ENCODE results near the gene ZNF606.

DNA sequence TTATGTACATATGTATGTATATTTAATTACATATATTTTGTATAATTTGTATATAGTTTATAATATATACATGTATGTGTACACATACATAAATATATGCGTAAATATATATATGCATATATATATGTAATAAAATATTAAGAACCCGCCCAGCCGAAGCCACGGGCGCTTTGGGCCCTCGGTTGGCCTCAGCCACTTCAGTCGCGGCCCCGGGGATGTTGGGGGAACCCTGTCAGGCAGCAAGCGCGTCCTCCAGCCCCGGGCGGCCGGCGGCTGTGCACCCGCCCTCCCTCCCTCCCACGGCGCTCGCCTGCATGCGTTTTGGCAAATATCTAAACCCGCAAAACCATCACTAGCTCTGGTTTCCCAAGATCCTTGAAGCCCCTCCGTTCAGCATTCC, 7.9 kb upstream of the ZNF606 start:
- TF ChIP-seq EZH2phosphoT487 (IDR thresholded peaks at IDR 0.05) (no peak), EZH2 (IDR thresholded peaks at IDR 0.05) (no peak)
